Fibroblast of gingiva (primary cell): ENCODE results near the gene ELAVL1.

Experiments
- DNase-seq: peaks from one replicate; pipeline ENCODE4 v3.0.0-alpha.2; 2011; ENCODE audit warnings: low read depth

Gene ELAVL1

GRCh38 chr19:8021374-8021773 is 15.9 kb upstream of the ELAVL1 start:
- no peak for DNase-seq

- no peak for DNase-seq
Measured at GRCh38 chr19:8020681-8021080, 15.2 kb upstream of the ELAVL1 start.

- no peak for DNase-seq
Measured at GRCh38 chr19:8017808-8018207, 12.4 kb upstream of the ELAVL1 start.

- no peak for DNase-seq
Measured at GRCh38 chr19:8004723-8005513, 523 bp downstream of the ELAVL1 start.

- DNase-seq: no peak
Measured at GRCh38 chr19:8004001-8004400, 1.4 kb downstream of the ELAVL1 start.

- DNase-seq: peak; percentile 60
Measured at GRCh38 chr19:8001995-8002849, 3.2 kb downstream of the ELAVL1 start.

GRCh38 chr19:8001651-8001994 is 3.8 kb downstream of the ELAVL1 start:
- no peak for DNase-seq

GRCh38 chr19:8000298-8001038 is 5.0 kb downstream of the ELAVL1 start:
- no peak for DNase-seq

- no peak for DNase-seq
Measured at GRCh38 chr19:7999376-7999775, 6.1 kb downstream of the ELAVL1 start.

GRCh38 chr19:7997809-7998480 is 7.5 kb downstream of the ELAVL1 start:
- no peak for DNase-seq

GRCh38 chr19:7996883-7997282 is 8.6 kb downstream of the ELAVL1 start:
- no peak for DNase-seq

- no peak for DNase-seq
Measured at GRCh38 chr19:7995810-7996158, 9.7 kb downstream of the ELAVL1 start.

- peak; percentile 21 for DNase-seq
Measured at GRCh38 chr19:7994928-7995809, 10.3 kb downstream of the ELAVL1 start.

GRCh38 chr19:7994114-7994513 is 11.3 kb downstream of the ELAVL1 start:
- no peak for DNase-seq

GRCh38 chr19:7993560-7993959 is 11.9 kb downstream of the ELAVL1 start:
- no peak for DNase-seq

- DNase-seq: no peak
Measured at GRCh38 chr19:7992575-7992974, 12.9 kb downstream of the ELAVL1 start.

GRCh38 chr19:7989071-7989575 is 16.3 kb downstream of the ELAVL1 start:
- no peak for DNase-seq

- DNase-seq: no peak
Measured at GRCh38 chr19:7988307-7988706, 17.1 kb downstream of the ELAVL1 start.

- DNase-seq: no peak
Measured at GRCh38 chr19:7987114-7987768, 18.2 kb downstream of the ELAVL1 start.

GRCh38 chr19:7986321-7987113 is 18.9 kb downstream of the ELAVL1 start:
- DNase-seq: peak; percentile 59
